Neural cell (in vitro differentiated cells): ENCODE results near the gene COL18A1. TPM values are rescaled to one million over a fixed set of nuclear protein-coding genes. Genes with fewer than 3 reads are reported as not detected.

ENCODE experiments used
- H2AFZ ChIP-seq: fragments of 200-600, 300-800 bp; sonication (generic), shearing (Covaris generic); 2 replicates; pipeline ENCODE4 v1.6.0; 2014; ENCODE audit warnings: low read depth, mild to moderate bottlenecking, antibody characterized with exemption, low read length, moderate library complexity
- H3F3A ChIP-seq: fragments of 200-600 bp; shearing (Covaris generic); 2 replicates; pipeline ENCODE4 v1.6.1; 2016; ENCODE audit warnings: mild to moderate bottlenecking, moderate library complexity, mixed read lengths, antibody characterized with exemption, low read length; ENCODE audit not compliant: insufficient read depth, poor library complexity, severe bottlenecking
- H3K27ac ChIP-seq: fragments of 200-600, 300-800 bp; sonication (generic), shearing (Covaris generic); 2 replicates; pipeline ENCODE4 v1.5.1; 2014; ENCODE audit warnings: mild to moderate bottlenecking, low read length, moderate library complexity
- H3K27me3 ChIP-seq: fragments of 300-800, 200-600 bp; sonication (generic), shearing (Covaris generic); 2 replicates; pipeline ENCODE4 v1.6.0; 2014; ENCODE audit warnings: mild to moderate bottlenecking, low read depth, low read length, moderate library complexity; ENCODE audit not compliant: insufficient read depth
- H3K36me3 ChIP-seq: fragments of 300-800, 200-600 bp; sonication (generic), shearing (Covaris generic); 2 replicates; pipeline ENCODE4 v1.5.1; 2014; ENCODE audit warnings: mild to moderate bottlenecking, antibody characterized with exemption, low read length, moderate library complexity; ENCODE audit not compliant: insufficient read depth
- H3K4me2 ChIP-seq: fragments of 300-800, 200-600 bp; sonication (generic), shearing (Covaris generic); 2 replicates; pipeline ENCODE4 v1.6.0; 2014; ENCODE audit warnings: mild to moderate bottlenecking, low read length
- H3K4me3 ChIP-seq: fragments of 300-800, 200-600 bp; sonication (generic), shearing (Covaris generic); 2 replicates; pipeline ENCODE4 v1.5.1; 2014; ENCODE audit warnings: mild to moderate bottlenecking, low read length, moderate library complexity
- H3K79me2 ChIP-seq: fragments of 200-600 bp; shearing (Covaris generic); replicated peaks from 2 replicates; pipeline ENCODE4 v1.6.0; 2014; ENCODE audit warnings: mild to moderate bottlenecking, low read length, moderate library complexity; ENCODE audit not compliant: insufficient read depth
- H3K9ac ChIP-seq: fragments of 300-800, 200-600 bp; sonication (generic), shearing (Covaris generic); 2 replicates; pipeline ENCODE4 v1.6.1; 2016; ENCODE audit warnings: mild to moderate bottlenecking, low read length, mixed read lengths
- H3K9me2 ChIP-seq: fragments of 200-600 bp; shearing (Covaris generic); 2 replicates; pipeline ENCODE4 v1.6.1; 2016; ENCODE audit warnings: mild to moderate bottlenecking, low read length, mixed read lengths; ENCODE audit not compliant: insufficient read depth
- H3K9me3 ChIP-seq: fragments of 200-600, 300-800 bp; sonication (generic), shearing (Covaris generic); 2 replicates; pipeline ENCODE4 v1.6.1; 2016; ENCODE audit warnings: mild to moderate bottlenecking, mixed run types, low read length, moderate library complexity, mixed read lengths
- H4K20me1 ChIP-seq: fragments of 200-600 bp; shearing (Covaris generic); 2 replicates; pipeline ENCODE4 v1.6.1; 2016; ENCODE audit warnings: mild to moderate bottlenecking, mixed run types; ENCODE audit not compliant: insufficient read depth
- CTCF ChIP-seq: fragments of 450-650 bp; IDR thresholded peaks from 2 replicates; pipeline ENCODE4 v1.5.1; 2014; ENCODE audit warnings: antibody characterized with exemption, mild to moderate bottlenecking, moderate library complexity; ENCODE audit not compliant: poor library complexity, severe bottlenecking
- EP300 ChIP-seq: fragments of 450-650 bp; conservative IDR thresholded peaks from 2 replicates; pipeline ENCODE4 v1.6.1; 2014; ENCODE audit warnings: antibody characterized with exemption, mild to moderate bottlenecking, moderate library complexity; ENCODE audit not compliant: poor library complexity, severe bottlenecking
- EZH2 ChIP-seq: fragments of 200-600, 300-800 bp; shearing (Covaris generic), sonication (generic); IDR thresholded peaks from 2 replicates; pipeline ENCODE4 v1.6.1; 2014; ENCODE audit warnings: antibody characterized with exemption, low read length, borderline replicate concordance, mild to moderate bottlenecking; ENCODE audit not compliant: insufficient read depth, poor library complexity, severe bottlenecking
- MXI1 ChIP-seq: fragments of 450-650 bp; conservative IDR thresholded peaks from 2 replicates; pipeline ENCODE4 v1.6.1; 2014; ENCODE audit warnings: antibody characterized with exemption, mild to moderate bottlenecking; ENCODE audit not compliant: poor library complexity, severe bottlenecking
- POLR2AphosphoS5 ChIP-seq: IDR thresholded peaks from 2 replicates; pipeline ENCODE4 v1.6.1; 2012
- REST ChIP-seq: IDR thresholded peaks from 2 replicates; pipeline ENCODE4 v1.6.1; 2012; ENCODE audit warnings: borderline replicate concordance
- SMC3 ChIP-seq: fragments of 450-650 bp; conservative IDR thresholded peaks from 2 replicates; pipeline ENCODE4 v1.6.1; 2014; ENCODE audit warnings: antibody characterized with exemption, mild to moderate bottlenecking, moderate library complexity; ENCODE audit not compliant: poor library complexity
- TAF1 ChIP-seq: IDR thresholded peaks from 2 replicates; pipeline ENCODE4 v1.6.1; 2012; ENCODE audit warnings: low read depth
- polyA plus RNA-seq: library from polyadenylated mRNA; depleted of rRNA; stranded (reverse); fragments of >200 nt; gene quantifications from 2 replicates; pipeline ENCODE4 v1.2.3, GENCODE V29; 2014

Gene COL18A1
- polyA plus RNA-seq, 1 donor from 2014 or later: 2.5 TPM

GRCh38 chr21:45538381-45539045 lies 133.5 kb downstream of the COL18A1 start:
- no peaks in the 10 kb centered on the region for H4K20me1 ChIP-seq
- H3K79me2 ChIP-seq: no peaks in the 10 kb centered on the region
- no peaks in the 10 kb centered on the region for H3K27me3 ChIP-seq
- no peak for TF ChIP-seq EZH2
- no peak for TF ChIP-seq MXI1
- TF ChIP-seq SMC3: no peak
- no peak for TF ChIP-seq CTCF
- no peak for TF ChIP-seq EP300
- TF ChIP-seq TAF1: no peak
- no peak for TF ChIP-seq POLR2AphosphoS5
- no peaks in the 10 kb centered on the region for H3K36me3 ChIP-seq
- no peak overlapping the region for H2AFZ ChIP-seq
- no peak overlapping the region for H3K9ac ChIP-seq
- H3K27ac ChIP-seq: no peak overlapping the region
- no peak overlapping the region for H3K4me2 ChIP-seq
- no peaks in the 10 kb centered on the region for H3K9me3 ChIP-seq
- no peaks in the 10 kb centered on the region for H3F3A ChIP-seq
- H3K4me3 ChIP-seq: no peak overlapping the region
- no peaks in the 10 kb centered on the region for H3K9me2 ChIP-seq

- no peaks in the 10 kb centered on the region for H4K20me1 ChIP-seq
- H3K9me2 ChIP-seq: no peaks in the 10 kb centered on the region
- no peaks in the 10 kb centered on the region for H3K27me3 ChIP-seq
- no peak overlapping the region for H3K9ac ChIP-seq
- no peaks in the 10 kb centered on the region for H3K36me3 ChIP-seq
- no peak overlapping the region for H3K4me2 ChIP-seq
- no peaks in the 10 kb centered on the region for H3K79me2 ChIP-seq
- H2AFZ ChIP-seq: no peak overlapping the region
- H3K27ac ChIP-seq: no peak overlapping the region
- no peak overlapping the region for H3K4me3 ChIP-seq
- H3F3A ChIP-seq: no peaks in the 10 kb centered on the region
- TF ChIP-seq CTCF (no peak), TAF1 (no peak), SMC3 (no peak), MXI1 (no peak), REST (no peak)
- H3K9me3 ChIP-seq: no peaks in the 10 kb centered on the region
These were observed 134.3 kb downstream of the COL18A1 start for GRCh38 chr21:45539046-45539795.
